Measurements from ENCODE around the gene UQCR10.

The UQCR10 gene

GRCh38 chr22:29765905-29766631, 1.1 kb upstream of the UQCR10 start:
- DNase-seq (ENCODE audit: insufficient read length, low spot score) (no peak), FAIRE-seq (no peak)
- no peak for TF ChIP-seq POLR2A (IDR thresholded peaks at IDR 0.05; ENCODE audit: low read depth, low read length)

- FAIRE-seq (peak; percentile 41), DNase-seq (ENCODE audit: insufficient read length, low spot score) (peak; percentile 91)
- peak; percentile 65 for TF ChIP-seq POLR2A (IDR thresholded peaks at IDR 0.05; ENCODE audit: low read depth, low read length)
Observed at GRCh38 chr22:29766632-29767170, 468 bp upstream of the UQCR10 start, which contains the start of gene ZMAT5. Gene ZMAT5 (minus strand): TSS chr22:29767007. CDS start chr22:29748544, 18,463 bp downstream.

GRCh38 chr22:29768052-29768693, 1.0 kb downstream of the UQCR10 start:
- no peak for TF ChIP-seq POLR2A (IDR thresholded peaks at IDR 0.05; ENCODE audit: low read depth, low read length)
- DNase-seq (ENCODE audit: insufficient read length, low spot score) = no peak
- FAIRE-seq = no peak

GRCh38 chr22:29769723-29770321, 2.7 kb downstream of the UQCR10 start:
- TF ChIP-seq POLR2A (IDR thresholded peaks at IDR 0.05; ENCODE audit: low read depth, low read length) = no peak
- FAIRE-seq (no peak), DNase-seq (ENCODE audit: insufficient read length, low spot score) (no peak)

- no peak for TF ChIP-seq POLR2A (IDR thresholded peaks at IDR 0.05; ENCODE audit: low read depth, low read length)
- DNase-seq (ENCODE audit: insufficient read length, low spot score) = no peak
- no peak for FAIRE-seq
Observed at GRCh38 chr22:29772170-29772641, 5.0 kb downstream of the UQCR10 start.

GRCh38 chr22:29773233-29773632, 6.1 kb downstream of the UQCR10 start:
- DNase-seq (ENCODE audit: insufficient read length, low spot score) = peak; percentile 46
- peak; percentile 71 for FAIRE-seq

GRCh38 chr22:29780220-29780619, 13.1 kb downstream of the UQCR10 start:
- FAIRE-seq = no peak
- no peak for TF ChIP-seq POLR2A (IDR thresholded peaks at IDR 0.05; ENCODE audit: low read depth, low read length)
- no peak for DNase-seq (ENCODE audit: insufficient read length, low spot score)

More at GRCh38 chr22:29773233-29773632, 6.1 kb downstream of the UQCR10 start:
- TF ChIP-seq POLR2A (IDR thresholded peaks at IDR 0.05; ENCODE audit: low read depth, low read length) = no peak

GRCh38 chr22:29780748-29781676, 13.8 kb downstream of the UQCR10 start:
- FAIRE-seq = peak; percentile 57
- DNase-seq (ENCODE audit: insufficient read length, low spot score) = peak; percentile 61
- no peak for TF ChIP-seq POLR2A (IDR thresholded peaks at IDR 0.05; ENCODE audit: low read depth, low read length)

- FAIRE-seq (no peak), DNase-seq (ENCODE audit: insufficient read length, low spot score) (no peak)
- TF ChIP-seq POLR2A (IDR thresholded peaks at IDR 0.05; ENCODE audit: low read depth, low read length) = no peak
Observed at GRCh38 chr22:29782061-29782845, 15.1 kb downstream of the UQCR10 start.

- TF ChIP-seq POLR2A (IDR thresholded peaks at IDR 0.05; ENCODE audit: low read depth, low read length) = no peak
- FAIRE-seq = no peak
- DNase-seq (ENCODE audit: insufficient read length, low spot score) = no peak
Observed at GRCh38 chr22:29784451-29785361, 17.5 kb downstream of the UQCR10 start.

- TF ChIP-seq POLR2A (IDR thresholded peaks at IDR 0.05; ENCODE audit: low read depth, low read length) = no peak
- no peak for FAIRE-seq
- DNase-seq (ENCODE audit: insufficient read length, low spot score) = no peak
Observed at GRCh38 chr22:29786031-29786430, 18.9 kb downstream of the UQCR10 start.

All from H54 (cell line).